Measurements from ENCODE around the gene SEMA5B. TPM values are rescaled to one million over a fixed set of nuclear protein-coding genes. Genes with fewer than 3 reads are reported as not detected.
A peak's percentile ranks its signal among the peaks of the same experiment; 100 is the strongest.

The SEMA5B gene
- total RNA-seq, 4 donors from 2014 or later, result 0.29 to 25.4 (median 4.5) TPM; not detected in 1

DNA sequence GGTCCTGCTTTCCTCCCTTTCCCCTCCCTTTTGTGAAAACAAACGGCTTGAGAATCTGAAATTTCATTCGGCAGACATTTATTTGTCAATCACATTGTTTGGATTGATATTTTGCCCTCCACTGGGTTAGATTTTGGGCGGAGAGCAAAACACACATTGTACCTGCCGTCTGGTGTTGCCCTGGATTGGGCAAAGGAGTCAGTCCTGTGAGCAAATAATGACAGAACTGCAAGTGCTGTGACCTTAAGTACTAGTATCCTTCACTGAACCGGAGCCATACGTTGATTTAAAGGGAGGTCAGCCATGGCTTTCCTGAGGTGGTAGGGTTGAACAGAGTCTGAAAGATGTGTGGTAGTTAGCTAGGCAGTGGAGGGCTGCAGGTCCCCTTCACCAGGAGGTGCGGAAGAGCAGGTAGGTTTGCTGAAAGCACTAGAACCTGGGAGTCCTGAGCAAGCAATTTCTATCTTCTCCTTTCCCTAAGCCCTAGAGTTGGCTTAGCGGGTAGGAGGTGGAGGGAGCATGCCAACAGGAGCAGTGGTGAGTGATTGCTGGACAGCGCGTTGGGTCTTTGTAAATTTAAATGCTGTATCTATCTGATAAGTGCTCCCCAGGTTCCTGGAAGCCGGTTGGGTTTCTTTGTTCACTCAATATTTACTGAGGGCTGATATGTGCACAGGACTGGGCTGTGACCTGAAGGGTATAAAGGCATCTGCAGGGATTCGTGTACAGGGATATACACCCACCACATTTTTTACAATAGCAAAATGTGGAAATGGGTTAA is 41.2 kb upstream of the SEMA5B start:
- no peak for DNase-seq
- Histone ChIP-seq H3K4me1 (no peaks in the 10 kb centered on the region), H3K27me3 (no peaks in the 10 kb centered on the region), H3K9me3 (no peaks in the 10 kb centered on the region), H3K4me3 (peak overlapping the region in 1 of 2 donors; percentile 96), H3K36me3 (no peaks in the 10 kb centered on the region), H3K27ac (no peak overlapping the region)
- TF ChIP-seq, protein P1, sequence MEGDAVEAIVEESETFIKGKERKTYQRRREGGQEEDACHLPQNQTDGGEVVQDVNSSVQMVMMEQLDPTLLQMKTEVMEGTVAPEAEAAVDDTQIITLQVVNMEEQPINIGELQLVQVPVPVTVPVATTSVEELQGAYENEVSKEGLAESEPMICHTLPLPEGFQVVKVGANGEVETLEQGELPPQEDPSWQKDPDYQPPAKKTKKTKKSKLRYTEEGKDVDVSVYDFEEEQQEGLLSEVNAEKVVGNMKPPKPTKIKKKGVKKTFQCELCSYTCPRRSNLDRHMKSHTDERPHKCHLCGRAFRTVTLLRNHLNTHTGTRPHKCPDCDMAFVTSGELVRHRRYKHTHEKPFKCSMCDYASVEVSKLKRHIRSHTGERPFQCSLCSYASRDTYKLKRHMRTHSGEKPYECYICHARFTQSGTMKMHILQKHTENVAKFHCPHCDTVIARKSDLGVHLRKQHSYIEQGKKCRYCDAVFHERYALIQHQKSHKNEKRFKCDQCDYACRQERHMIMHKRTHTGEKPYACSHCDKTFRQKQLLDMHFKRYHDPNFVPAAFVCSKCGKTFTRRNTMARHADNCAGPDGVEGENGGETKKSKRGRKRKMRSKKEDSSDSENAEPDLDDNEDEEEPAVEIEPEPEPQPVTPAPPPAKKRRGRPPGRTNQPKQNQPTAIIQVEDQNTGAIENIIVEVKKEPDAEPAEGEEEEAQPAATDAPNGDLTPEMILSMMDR (IDR thresholded peaks at IDR 0.05), result no peak
- no peak for TF ChIP-seq POLR2A (IDR thresholded peaks at IDR 0.05)
- intact Hi-C loops (cut with DNase I; ENCODE audit: low total_unique reads), result no loop called here

DNA sequence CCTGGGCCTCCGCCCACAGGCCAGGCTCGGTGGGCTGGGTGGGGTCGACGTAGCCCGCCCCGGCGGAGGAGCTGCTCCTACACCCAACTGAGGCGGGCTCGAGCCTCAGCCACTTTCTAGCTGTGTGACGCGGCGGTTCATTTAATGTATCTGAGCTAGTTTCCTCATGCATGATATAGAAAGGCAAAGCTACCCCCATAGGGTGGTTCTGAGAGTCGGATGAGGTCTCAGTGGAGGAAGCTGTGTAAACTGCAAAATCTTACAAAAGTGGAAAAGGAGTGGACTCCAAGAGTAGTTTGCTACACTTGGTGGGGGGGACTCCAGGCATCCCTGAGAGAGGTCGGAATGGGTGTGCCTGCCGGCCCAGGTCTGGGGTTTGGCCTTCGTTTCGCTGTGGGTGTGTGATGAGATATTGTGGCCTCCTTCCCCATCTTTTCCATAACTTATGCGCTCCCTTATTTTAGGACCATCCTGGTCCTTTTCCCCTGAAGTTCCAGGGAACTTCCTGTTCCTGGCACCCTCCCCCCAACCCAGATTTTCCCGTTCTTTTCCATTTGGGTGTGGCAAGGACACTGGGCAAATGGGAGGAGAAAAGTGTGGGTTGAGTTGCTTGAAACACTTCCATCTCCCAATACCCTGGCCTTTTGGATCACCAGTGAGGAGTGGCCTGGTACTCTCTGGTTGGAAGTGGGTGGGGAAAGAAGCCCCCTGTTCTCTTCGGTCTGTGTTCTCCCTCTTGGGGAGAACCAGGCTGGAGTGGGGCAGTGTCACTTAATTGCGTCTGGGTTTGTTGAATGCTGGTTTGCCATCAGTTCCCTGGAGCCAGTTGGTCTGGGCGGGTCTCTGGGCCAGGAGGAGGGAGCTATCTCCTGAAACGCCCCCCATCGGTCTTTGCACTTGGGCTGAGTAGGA is 40.4 kb upstream of the SEMA5B start:
- Histone ChIP-seq H3K4me1 (no peaks in the 10 kb centered on the region), H3K27ac (peak overlapping the region; percentile 5 to 60), H3K4me3 (peak overlapping the region; percentile 41 to 96), H3K27me3 (no peaks in the 10 kb centered on the region), H3K36me3 (no peaks in the 10 kb centered on the region), H3K9me3 (no peaks in the 10 kb centered on the region)
- DNase-seq, result no peak
- intact Hi-C loops (cut with DNase I; ENCODE audit: low total_unique reads), result no loop called here
- TF ChIP-seq, protein P1 (IDR thresholded peaks at IDR 0.05), result no peak
- TF ChIP-seq POLR2A (IDR thresholded peaks at IDR 0.05), result no peak

DNA sequence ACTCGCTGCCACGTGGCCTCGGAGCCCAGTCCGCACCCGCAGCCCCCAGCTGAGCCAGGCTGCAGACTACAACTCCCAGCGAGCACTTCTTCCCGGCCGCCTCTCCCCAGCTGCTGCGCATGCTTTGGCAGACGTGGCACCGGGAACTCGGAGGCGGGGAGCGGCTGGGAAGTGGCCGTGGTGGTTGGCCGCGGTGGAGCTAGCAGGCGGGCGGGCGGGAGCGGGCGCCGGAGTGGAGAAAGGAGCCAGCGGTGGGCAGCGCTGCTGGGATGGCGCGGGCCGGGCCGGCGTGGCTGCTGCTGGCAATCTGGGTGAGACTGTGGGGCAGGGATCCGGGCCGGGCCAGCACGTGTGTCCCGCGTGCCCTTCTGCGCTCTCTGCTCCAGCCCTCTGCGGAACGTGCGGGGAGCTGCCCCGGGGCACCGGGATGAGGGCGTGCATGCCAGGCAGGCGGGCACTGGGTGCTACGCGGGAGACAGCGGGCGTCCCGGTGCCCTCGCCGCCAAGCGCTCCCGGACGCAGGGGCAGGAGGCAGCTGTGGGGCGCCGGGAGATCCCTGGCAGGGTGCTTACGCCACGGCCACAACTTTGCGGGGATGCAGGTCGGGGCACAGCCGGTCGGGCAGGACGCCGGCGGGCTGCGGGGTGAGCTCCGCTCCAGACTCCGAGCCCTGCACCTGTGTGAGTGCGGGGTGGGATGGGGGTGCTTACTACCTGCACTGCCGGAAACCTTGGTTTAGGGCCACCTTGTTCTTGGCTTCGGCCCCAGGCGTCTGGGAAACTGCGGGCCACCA is 39.5 kb upstream of the SEMA5B start, which contains the start of gene PDIA5:
TSS of gene PDIA5 (plus strand) at position 130 of the 793 bp plus-strand sequence. CDS start at position 270, 140 bp downstream.
- Histone ChIP-seq H3K36me3 (no peaks in the 10 kb centered on the region), H3K27ac (peak within 1 kb of the TSS; percentile 5 to 60), H3K9me3 (no peaks in the 10 kb centered on the region)

DNA sequence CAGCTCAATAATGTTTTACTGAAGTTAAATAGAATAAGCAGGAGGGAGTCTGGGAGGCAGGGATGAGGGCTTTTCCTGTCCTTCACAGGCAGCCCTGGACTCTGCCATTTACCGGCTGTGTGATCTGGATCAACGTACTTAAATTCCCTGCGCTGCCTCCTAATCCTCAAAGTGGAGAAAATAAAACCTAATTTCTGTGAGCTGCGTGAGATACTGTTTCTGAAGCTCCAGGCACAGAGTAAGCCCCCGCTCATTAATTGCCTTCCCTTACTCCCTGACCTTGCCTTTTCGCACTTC is 39.0 kb upstream of the SEMA5B start:
- H3K27me3 ChIP-seq, result no peaks in the 10 kb centered on the region
- H3K4me3 ChIP-seq, result peak overlapping the region; percentile 41 to 96
- H3K9me3 ChIP-seq, result no peaks in the 10 kb centered on the region
- DNase-seq, result no peak
- H3K27ac ChIP-seq, result peak overlapping the region in 1 of 2 donors; percentile 60
- TF ChIP-seq POLR2A (IDR thresholded peaks at IDR 0.05), result no peak
- TF ChIP-seq, protein P1 (IDR thresholded peaks at IDR 0.05), result no peak
- no peaks in the 10 kb centered on the region for H3K4me1 ChIP-seq
- intact Hi-C loops (cut with DNase I; ENCODE audit: low total_unique reads), result no loop called here
- H3K36me3 ChIP-seq, result no peaks in the 10 kb centered on the region

More for the DNA sequence above, 39.5 kb upstream of the SEMA5B start, which contains the start of gene PDIA5:
- TF ChIP-seq POLR2A (IDR thresholded peaks at IDR 0.05), result peak; percentile 65 to 72
- TF ChIP-seq, protein P1 (IDR thresholded peaks at IDR 0.05), result no peak
- intact Hi-C loops (cut with DNase I; ENCODE audit: low total_unique reads), result no loop called here
- H3K4me3 ChIP-seq, result peak within 1 kb of the TSS; percentile 41 to 96
- no peaks in the 10 kb centered on the region for H3K27me3 ChIP-seq
- peak; percentile 86 for DNase-seq
- no peaks in the 10 kb centered on the region for H3K4me1 ChIP-seq

Data from uterus (tissue), 4 donors.